ENCODE measurements around the gene CEP70.
"Not testable (repeated sequence)": the region's sequence is repeated elsewhere in the genome, so short reads cannot be mapped to it uniquely, and the experiment has no call there.

Gene CEP70

DNA sequence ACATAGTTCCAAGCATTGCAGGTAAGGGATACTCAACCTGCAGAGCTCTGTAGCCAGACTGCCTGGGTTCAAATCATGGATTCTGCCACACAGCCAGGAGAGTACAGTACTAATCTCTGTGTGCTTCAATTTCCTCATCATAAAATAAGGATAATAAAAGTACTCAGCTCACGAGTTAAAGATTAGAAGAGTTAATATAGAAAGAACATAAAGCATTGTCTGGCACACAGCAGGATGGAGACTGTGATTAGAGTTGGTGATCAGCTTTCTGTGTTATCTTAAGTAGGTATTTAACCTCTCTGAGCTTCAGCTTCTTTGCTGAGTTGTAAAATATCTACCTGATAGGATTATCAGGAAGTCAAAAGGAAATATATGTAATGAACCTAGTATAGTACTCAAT lies 2.7 kb downstream of the CEP70 start:
- FAIRE-seq: no peak
- no peak for DNase-seq (ENCODE audit: low spot score)

DNA sequence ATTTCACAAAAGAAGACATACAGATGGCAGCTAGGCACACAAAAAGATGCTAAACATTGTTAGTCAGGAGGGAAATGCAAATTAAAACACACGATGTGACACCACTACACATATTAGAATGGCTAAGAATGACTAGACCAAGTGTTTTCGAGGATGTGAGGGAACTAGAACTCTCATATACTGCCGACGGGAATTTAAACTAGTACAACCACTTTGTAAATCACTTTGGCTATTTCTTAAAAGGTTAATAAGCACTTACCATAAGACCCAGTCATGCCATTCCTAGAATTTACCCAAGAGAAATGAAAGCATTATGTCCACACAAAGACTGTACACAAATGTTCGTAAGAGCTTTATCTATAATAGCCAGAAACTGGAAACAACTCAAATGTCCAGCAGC lies 5.6 kb downstream of the CEP70 start:
- FAIRE-seq (no peak), DNase-seq (ENCODE audit: low spot score) (no peak)

DNA sequence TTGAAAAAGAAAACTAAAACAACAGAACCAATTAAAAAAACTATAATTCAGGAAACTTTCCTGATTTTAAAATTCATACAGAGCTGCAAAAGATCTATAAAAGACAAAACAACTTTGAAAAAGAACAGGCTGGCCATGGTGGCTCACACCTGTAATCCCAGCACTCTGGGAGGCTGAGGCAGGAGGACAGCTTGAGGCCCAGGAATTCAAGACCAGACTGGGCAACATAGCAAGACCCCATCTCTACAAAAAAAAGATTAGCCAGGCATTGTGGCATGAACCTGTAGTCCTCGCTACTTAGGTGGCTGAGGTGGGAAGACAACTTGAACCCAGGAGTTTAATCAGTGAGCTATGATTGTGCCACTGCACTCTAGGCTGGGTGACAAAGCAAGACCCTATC lies 6.7 kb downstream of the CEP70 start:
- no peak for FAIRE-seq
- DNase-seq (ENCODE audit: low spot score): no peak

DNA sequence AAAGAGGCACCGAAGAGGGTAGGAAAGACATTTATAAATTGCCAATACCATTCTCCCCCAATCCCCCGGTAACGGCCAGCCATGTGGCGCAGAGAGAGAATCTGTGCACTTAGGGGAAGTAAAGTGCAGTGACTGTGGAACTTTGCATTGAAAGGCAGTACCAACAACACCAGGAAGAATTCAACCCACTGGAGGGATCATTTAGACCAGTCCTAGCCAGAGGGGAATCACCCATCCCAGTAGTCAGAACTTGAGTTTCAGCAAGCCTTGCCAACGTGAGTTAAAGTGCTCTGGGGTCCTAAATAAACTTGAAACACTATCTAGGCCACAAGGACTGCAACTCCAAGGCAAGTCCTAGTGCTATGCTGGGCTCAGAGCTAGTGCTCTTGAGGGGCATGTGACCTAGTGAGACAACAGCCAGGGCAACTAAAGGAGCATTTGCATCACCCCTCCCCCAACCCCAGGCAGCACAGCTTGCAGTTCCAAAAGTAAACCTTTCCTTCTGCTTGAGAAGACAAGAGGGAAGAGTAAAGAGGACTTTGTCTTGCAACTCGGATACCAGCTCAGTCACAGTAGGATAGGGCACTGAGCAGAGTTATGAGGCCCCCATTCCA lies 15.0 kb downstream of the CEP70 start:
- DNase-seq (ENCODE audit: low spot score) (no peak), FAIRE-seq (no peak)

DNA sequence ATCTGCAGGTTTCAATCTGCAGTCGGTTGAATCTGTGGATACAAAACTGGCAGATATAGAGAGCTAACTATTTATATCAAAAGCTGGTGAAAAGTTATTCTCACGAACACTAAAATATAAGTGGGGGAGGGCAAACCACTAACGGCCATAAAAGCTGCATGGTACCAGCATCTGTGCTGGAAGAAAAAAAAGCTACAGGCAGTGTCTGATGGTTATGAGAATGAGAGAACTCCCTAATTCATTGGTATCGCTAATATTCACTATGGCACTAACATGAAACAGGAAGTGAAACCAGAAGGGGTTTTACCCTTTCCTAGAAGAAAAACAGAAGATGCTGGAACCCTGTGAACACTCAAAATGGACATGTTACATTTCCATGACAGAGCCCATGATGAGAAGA lies 15.9 kb downstream of the CEP70 start:
- DNase-seq (ENCODE audit: low spot score) (no peak), FAIRE-seq (no peak)

DNA sequence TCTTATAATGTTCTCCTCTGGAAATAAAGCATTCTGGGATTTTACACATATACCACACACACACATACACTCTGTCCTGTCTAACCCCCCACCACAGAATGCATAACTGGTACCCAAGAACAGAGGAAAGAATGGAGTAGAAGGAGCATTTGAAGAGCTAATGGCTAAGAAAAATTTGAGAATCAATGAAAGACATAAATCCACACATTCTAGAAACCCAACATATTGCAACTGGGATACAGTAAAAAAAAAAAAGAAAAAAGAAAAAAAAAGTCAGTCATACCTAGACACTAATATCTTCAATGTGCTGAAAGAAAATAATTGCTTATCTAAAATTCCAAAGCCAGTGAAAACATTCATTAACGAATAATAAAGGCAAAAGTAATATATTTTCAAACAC lies 20.9 kb downstream of the CEP70 start:
- no peak for FAIRE-seq
- no peak for DNase-seq (ENCODE audit: low spot score)

DNA sequence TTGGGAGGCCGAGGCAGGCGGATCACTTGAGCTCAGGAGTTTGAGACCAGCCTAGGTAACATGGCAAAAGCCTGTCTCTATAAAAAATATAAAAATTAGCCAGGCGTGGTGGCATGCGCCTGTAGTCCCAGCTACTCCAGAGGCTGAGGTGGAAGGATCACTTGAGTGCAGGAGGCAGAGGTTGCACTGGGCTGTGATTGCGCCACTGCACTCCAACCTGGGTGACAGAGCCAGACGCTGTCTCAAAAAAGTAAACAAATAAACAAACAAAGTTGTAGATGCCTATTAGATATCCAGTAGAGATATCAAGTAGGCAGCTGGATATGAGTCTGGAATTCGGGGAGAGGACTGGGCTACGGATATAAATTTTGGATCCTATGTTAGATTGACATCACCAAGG lies 24.4 kb downstream of the CEP70 start:
- not testable (repeated sequence) for DNase-seq (ENCODE audit: low spot score); FAIRE-seq

DNA sequence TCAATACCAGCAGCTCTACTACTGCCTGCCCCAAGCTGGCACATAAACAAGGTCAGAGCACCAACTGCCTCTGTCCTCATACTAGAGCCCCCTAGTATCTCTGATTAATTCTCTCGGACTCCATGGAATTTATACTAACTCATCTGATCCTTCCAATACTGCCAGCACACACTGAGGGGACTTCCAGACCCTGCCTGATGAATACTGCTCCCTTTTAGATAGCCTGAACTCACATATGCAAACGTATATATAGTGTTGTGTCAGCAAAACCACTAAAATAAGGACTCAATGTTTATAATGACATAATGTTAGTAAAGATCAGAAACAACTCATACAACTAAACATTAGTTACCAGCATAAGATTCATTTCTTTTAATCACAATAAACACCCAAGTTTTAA lies 25.0 kb downstream of the CEP70 start:
- DNase-seq (ENCODE audit: low spot score) (peak; percentile 30), FAIRE-seq (no peak)

DNA sequence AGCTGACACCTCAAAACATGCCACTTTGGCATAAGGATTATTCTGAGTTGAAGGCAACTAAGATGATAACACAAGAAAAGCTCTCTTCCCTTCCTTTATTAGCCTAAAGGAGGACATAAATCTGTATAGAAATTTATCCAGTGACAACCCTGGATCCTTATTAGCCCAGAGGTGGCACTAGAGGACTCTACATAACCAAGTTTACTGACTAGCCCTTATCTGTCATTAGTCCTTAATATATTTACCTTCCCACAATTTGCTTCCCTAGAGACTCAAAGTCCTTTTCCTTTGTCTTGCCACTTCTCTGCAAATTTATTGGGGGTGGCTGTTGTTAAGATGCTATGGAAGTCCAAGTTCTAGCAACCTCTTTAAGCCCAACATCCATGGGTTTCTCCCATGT lies 26.7 kb downstream of the CEP70 start:
- FAIRE-seq (no peak), DNase-seq (ENCODE audit: low spot score) (no peak)

DNA sequence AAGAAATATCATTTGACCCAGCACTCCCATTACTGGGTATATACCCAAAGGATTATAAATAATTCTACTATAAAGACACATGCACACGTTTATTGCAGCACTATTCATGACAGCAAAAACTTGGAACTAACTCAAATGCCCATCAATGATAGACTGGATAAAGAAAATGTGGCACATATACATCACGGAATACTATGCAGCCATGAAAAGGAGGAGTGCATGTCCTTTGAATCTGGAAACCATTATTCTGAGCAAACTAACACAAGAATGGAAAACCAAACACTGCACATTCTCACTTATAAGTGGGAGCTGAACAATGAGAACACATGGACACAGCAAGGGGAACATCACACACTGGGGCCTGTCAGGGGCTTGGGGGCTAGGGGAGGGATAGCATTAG lies 27.8 kb downstream of the CEP70 start:
- FAIRE-seq; DNase-seq (ENCODE audit: low spot score): not testable (repeated sequence)

DNA sequence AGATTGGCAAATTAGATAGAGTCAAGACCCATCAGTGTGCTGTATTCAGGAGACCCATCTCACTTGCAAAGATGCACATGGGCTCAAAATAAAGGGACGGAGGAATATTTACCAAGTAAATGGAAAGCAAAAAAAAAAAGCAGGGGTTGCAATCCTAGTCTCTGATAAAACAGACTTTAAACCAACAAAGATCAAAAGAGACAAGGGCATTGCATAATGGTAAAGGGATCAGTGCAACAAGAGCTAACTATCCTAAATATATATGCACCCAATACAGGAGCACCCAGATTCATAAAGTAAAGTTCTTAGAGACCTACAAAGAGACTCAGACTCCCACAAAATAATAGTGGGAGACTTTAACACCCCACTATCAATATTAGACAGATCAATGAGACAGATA lies 31.2 kb downstream of the CEP70 start:
- not testable (repeated sequence) for FAIRE-seq; DNase-seq (ENCODE audit: low spot score)

DNA sequence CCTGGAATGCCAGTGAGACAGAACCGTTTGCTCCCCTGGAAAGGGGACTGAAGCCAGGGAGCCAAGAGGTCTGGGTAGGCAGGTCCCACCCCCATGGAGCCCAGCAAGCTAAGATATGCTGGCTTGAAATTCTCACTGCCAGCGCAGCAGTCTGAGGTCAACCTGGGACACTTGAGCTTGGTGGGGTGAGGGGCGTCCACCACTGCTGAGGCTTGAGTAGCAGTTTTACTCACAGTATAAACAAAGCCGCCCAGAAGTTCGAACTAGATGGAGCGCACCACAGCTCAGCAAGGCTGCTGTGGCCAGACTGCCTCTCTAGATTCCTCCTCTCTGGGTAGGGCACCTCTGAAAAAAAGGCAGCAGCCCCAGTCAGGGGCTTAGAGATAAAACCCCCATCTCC lies 33.6 kb downstream of the CEP70 start:
- DNase-seq (ENCODE audit: low spot score): no peak
- FAIRE-seq: no peak

DNA sequence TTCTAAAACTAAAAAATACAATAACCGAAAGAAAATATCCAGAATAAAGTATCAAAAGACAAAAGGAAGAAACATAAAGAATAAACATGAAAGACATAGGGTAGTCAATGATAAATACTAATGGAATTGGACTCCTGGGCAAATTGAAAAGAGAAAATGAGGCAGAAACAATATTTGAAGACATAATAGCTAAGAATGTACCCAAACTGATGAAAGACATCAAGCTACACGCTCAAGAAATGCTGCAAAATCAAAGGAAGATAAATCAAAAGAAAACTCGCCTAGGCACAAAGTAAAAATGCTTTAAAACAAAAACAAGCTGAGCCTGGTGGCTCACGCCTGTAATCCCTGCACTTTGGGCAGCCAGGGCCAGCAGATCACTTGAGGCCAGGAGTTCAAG lies 34.9 kb downstream of the CEP70 start:
- DNase-seq (ENCODE audit: low spot score) (no peak), FAIRE-seq (no peak)

DNA sequence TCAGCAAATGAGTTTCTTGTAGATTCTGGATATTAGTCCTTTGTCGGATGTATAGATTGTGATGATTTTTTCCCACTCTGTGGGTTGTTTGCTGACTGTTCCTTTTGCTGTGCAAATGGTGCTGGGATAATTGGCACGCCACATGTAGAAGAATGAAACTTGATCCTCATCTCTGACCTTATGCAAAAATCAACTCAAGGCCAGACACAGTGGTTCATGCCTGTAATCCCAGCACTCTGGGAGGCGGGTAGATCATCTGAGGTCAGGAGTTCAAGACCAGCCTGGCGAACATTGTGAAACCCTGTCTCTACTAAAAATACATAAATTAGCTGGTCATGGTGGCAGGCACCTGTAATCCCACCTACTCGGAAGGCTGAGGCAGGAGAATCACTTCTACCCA lies 39.3 kb downstream of the CEP70 start:
- DNase-seq (ENCODE audit: low spot score); FAIRE-seq: not testable (repeated sequence)

DNA sequence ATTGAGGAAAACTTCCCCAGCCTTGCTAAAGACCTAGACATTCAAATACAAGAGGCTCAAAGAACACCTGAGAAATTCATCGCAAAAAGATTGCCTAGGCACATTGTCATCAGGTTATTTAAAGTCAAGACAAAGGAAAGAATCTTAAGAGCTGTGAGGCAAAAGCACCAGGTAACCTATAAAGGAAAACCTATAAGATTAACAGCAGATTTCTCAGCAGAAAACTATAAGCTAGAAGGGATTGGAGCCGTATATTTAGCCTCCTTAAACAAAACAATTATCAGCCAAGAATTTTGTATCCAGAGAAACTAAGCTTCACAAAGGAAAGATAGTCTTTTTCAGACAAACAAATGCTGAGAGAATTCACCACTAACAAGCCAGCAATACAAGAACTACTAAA lies 43.1 kb downstream of the CEP70 start:
- not testable (repeated sequence) for DNase-seq (ENCODE audit: low spot score); FAIRE-seq

DNA sequence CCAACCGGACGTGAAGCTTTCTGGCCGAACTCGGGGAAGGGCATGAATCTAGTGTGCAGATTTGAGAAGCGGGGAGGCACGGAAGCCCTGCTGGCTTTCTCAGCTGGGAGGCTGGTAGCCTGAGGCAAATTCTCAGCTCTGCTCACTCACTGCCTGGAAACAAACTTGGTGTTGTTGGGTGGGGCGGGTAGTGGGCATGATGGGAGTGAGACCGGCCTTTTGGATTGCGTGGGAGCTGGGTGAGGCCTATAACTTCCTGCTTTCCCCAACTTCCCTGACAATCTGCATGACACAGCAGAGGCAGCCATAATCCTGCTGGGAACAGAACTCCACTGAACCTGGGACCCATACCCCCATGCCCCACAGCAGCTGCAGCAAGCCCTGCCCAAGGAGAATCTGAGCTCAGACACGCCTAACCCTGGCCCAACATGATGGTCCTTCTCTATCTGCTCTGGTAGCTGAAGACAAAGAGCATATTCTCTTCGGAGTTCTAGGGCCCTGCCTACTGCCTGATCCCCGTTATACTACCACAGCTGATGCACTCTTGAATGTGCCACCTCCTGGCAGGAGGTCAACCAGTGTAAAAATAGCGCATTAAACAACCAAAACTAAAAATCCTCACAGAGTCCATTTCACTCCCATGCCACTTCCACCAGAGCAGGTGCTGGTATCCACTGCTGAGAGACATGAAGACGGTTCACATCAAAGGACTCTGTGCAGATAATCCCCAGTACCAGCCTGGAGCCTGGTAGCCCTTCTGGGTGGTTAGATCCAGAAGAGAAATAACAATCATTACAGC lies 44.7 kb downstream of the CEP70 start:
- FAIRE-seq (no peak), DNase-seq (ENCODE audit: low spot score) (no peak)

DNA sequence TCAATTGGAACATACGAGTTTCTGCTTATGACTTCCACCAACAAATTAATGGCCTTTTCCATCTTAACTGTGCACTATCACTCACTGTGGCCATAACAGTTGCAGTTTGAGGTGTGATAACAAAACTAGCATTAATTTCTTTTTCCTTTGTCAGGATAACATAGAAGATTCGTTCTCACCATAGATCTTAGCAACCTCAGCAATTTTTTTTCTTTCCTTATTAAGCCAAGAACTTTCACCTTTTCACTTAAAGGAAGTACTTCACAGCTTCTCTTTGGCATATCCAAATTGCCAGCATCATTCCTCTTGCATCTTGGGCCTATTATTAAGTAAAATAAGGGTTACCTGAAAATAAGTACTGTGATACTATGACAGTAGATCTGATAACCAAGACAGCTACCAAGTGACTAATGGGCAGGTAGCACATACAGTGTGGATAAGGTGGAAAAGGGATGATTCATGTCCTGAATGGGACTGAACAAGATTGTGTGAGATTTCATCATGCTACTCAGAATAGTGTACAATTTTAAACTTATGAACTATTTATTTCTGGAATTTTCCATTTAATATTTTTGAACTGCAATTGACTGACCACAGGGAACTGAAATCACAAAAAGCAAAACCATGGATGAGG lies 46.6 kb downstream of the CEP70 start:
- FAIRE-seq (no peak), DNase-seq (ENCODE audit: low spot score) (no peak)

DNA sequence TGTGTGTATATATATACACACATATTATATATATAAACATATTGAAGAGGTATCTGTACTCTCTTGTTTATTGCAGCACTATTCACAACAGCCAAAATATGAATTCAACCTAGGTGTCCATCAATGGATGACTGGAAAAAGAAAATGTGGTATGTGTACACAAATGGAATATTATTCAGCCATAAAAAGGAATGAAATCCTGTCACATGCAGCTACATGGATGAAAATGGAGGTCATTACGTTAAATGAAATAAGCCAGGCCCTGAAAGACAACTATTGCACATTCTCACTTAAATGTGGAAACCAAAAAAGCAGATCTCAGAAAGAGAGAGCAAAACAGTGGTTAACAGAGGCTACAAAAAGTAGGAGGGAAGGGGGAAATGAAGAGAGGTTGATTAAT lies 49.5 kb downstream of the CEP70 start:
- no peak for FAIRE-seq

DNA sequence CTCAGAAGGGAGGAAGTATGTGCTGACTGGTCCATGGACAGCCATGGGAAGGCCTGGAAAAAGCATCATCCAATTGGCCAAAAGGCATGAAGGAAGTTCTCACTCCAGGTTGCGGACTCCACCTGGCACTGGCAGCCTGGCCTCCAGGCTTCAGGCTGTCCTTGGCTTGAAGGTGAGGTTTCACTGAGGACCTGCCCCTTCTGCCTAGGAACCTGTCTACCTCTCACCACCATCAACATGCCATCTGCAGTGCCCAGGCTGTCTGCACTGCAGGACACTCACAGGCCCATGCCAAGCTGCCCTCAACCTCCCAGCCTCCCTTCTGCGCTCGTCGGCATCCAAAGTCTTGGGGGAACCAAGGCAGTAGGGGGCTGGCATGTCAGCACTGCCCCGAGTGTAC lies 51.1 kb downstream of the CEP70 start:
- FAIRE-seq (no peak), DNase-seq (ENCODE audit: low spot score) (no peak)

More for the DNA sequence above, 49.5 kb downstream of the CEP70 start:
- no peak for DNase-seq (ENCODE audit: low spot score)

DNA sequence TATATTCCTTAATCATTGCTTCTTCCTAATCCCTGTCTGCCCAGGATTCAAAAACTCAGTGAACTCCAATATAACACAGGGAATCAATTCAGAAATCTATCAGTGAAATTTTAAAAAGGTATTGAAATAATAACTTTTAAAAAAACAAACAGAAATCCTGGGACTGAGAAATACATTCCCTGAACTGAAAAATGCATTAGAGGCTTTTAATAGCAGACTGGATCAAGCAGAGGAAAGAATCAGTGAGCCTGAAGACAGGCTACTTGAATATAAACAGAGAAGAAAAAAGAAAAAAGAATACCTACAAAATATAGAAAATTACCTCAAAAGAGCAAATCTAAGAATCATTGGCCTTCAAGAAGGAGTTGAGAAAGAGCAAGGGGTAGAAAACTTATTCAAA lies 54.7 kb downstream of the CEP70 start:
- no peak for DNase-seq (ENCODE audit: low spot score)
- FAIRE-seq: no peak

DNA sequence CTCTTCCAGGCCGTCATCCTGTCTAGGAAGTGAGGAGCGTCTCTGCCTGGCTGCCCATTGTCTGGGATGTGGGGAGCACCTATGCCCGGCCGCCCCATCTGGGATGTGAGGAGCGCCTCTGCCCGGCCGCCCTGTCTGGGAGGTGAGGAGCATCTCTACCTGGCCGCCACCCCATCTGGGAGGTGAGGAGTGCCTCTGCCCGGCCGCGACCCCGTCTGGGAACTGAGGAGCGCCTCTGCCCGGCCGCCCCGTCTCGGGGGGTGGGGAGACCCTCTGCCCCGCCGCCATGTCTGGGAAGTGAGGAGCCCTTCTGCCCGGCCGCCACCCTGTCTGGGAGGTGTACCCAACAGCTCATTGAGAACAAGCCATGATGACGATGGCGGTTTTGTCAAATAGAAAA lies 72.6 kb downstream of the CEP70 start:
- not testable (repeated sequence) for FAIRE-seq; DNase-seq (ENCODE audit: low spot score)

DNA sequence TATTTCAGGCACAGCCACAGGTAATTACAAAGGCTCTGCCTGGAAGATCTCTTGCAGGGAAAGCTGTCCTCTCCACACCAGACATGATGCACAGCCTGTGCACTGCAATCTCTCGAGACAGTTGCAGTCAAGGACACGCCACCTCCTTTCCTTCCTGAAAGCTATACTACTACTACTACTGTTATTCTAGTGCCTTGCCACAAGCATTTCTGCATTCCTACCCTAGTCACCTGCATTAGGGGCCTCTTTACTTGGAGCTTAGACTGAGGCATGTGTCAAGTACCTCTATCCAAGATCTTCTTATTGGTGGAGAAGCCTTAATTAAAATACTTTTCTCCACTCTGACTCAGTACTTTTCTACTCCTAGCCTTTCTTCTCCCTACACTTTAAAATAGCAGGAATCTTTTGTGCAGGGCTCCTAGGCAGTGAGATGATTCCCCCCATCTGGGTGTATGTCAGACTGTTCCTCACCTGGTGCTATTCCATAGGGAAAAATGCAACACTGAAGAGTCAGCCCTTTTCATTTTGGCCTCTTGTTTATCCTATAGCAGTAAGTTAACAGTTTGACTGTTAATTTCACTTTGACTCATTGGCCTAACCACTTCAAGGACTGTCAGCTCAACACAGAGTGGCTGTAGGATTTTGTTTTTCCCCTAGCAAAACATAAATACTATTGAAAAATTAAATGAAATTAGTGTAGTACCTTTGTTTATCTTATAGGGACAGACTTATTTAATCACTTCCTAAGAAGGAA lies 80.8 kb downstream of the CEP70 start:
- DNase-seq (ENCODE audit: low spot score): no peak
- no peak for FAIRE-seq

Data from RCC 7860 (cell line).